ENCODE results near the gene NUDT1. TPM values are rescaled to one million over a fixed set of nuclear protein-coding genes. Genes with fewer than 3 reads are reported as not detected.
A peak's percentile ranks its signal among the peaks of the same experiment; 100 is the strongest.

The NUDT1 gene
- total RNA-seq, 5 donors from 2014 or later (not counting 1 experiment from before 2014, with no cell fraction given), result 12.0 to 29.7 (median 21.4) TPM

- no peaks in the 10 kb centered on the region for H3K9me3 ChIP-seq
- no peak for DNase-seq
Measured at GRCh38 chr7:2205036-2205780, 36.8 kb upstream of the NUDT1 start.

DNA sequence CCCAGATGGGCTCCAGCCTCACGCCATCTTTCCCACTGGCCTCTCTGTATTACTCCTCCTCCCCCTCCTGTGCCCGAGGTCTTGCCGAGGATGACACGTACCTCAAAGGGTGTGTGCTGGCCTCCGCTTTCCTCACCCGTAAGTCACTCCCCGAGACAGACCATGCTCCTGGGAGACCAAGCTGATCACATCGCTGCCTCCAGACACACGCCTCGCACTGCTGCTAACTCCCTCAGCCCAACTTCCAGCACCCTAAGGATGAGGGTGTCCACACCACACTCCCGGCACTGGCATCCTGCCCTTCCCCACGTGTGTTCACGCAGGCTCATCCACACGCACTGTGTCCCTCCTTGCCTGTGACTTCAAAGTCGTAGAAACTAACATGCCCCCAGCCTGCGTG, 33.3 kb upstream of the NUDT1 start:
- Mint-ChIP-seq H3K27ac (no peak overlapping the region), H3K4me3 (no peak overlapping the region)
- ATAC-seq (replicated peaks in 1 of 4), result no peak

More at GRCh38 chr7:2205036-2205780, 36.8 kb upstream of the NUDT1 start:
- Mint-ChIP-seq H3K27me3 (no peaks in the 10 kb centered on the region), H3K4me3 (no peak overlapping the region), H3K4me1 (no peaks in the 10 kb centered on the region), H3K36me3 (peaks cover 35% of the 10 kb centered on the region), H3K27ac (no peak overlapping the region), H3K9me3 (no peaks in the 10 kb centered on the region)
- ATAC-seq (replicated peaks in 1 of 4), result no peak
- Histone ChIP-seq H3K27ac (ENCODE audit: low read length) (no peak overlapping the region), H3K27me3 (replicated peaks in 1 of 2; ENCODE audit: control insufficient read depth in 2 of 2, extremely low read depth in 1 of 2, insufficient read depth in 2 of 2, low read length in 1 of 2) (no peaks in the 10 kb centered on the region), H3K4me1 (ENCODE audit: control insufficient read depth in 1 of 2, extremely low read depth in 1 of 2, insufficient read depth in 2 of 2, low read length in 2 of 2) (no peaks in the 10 kb centered on the region), H3K36me3 (ENCODE audit: control insufficient read depth in 2 of 2, extremely low read depth in 1 of 2, insufficient read depth in 1 of 2, low read length in 1 of 2) (peaks cover 8 to 28% of the 10 kb centered on the region in 2 donors), H3K4me3 (ENCODE audit: control insufficient read depth in 1 of 2, extremely low read depth in 1 of 2, low read length in 1 of 2) (no peak overlapping the region)
- WGBS (ENCODE audit: insufficient coverage), result 96% methylated on average over 15 of the region's 16 CpGs
- ChIA-PET POLR2A (no interaction called here), CTCF (no interaction called here)

GRCh38 chr7:2209146-2209960, 32.7 kb upstream of the NUDT1 start:
- Mint-ChIP-seq H3K9me3 (no peaks in the 10 kb centered on the region), H3K4me3 (no peak overlapping the region), H3K27ac (no peak overlapping the region), H3K4me1 (peaks cover 0 to 2% (median 0%) of the 10 kb centered on the region in 3 donors), H3K36me3 (peaks cover 53% of the 10 kb centered on the region), H3K27me3 (no peaks in the 10 kb centered on the region)
- Histone ChIP-seq H3K27me3 (replicated peaks in 1 of 2; ENCODE audit: control insufficient read depth in 2 of 2, extremely low read depth in 1 of 2, insufficient read depth in 2 of 2, low read length in 1 of 2) (no peaks in the 10 kb centered on the region), H3K27ac (ENCODE audit: low read length) (no peak overlapping the region), H3K4me1 (ENCODE audit: control insufficient read depth in 1 of 2, extremely low read depth in 1 of 2, insufficient read depth in 2 of 2, low read length in 2 of 2) (peaks cover 0 to 1% of the 10 kb centered on the region in 2 experiments), H3K9me3 (no peaks in the 10 kb centered on the region), H3K36me3 (ENCODE audit: control insufficient read depth in 2 of 2, extremely low read depth in 1 of 2, insufficient read depth in 1 of 2, low read length in 1 of 2) (peaks cover 18 to 42% of the 10 kb centered on the region in 2 donors), H3K4me3 (ENCODE audit: control insufficient read depth in 1 of 2, extremely low read depth in 1 of 2, low read length in 1 of 2) (no peak overlapping the region)
- DNase-seq (peak in 28 of 35 experiments; percentile 5 to 60 (median 29)), ATAC-seq (replicated peaks in 1 of 4) (peak; percentile 45 to 65 (median 55))
- ChIA-PET POLR2A (no interaction called here), CTCF (no interaction called here)
- 77% methylated on average over 20 of the region's 21 CpGs for WGBS (ENCODE audit: insufficient coverage)

More for the DNA sequence above, 33.3 kb upstream of the NUDT1 start:
- POLR2A ChIA-PET, result no interaction called here
- no peak overlapping the region for H3K27ac ChIP-seq (ENCODE audit: low read length)
- peaks cover 47% of the 10 kb centered on the region for H3K36me3 Mint-ChIP-seq
- CTCF ChIA-PET, result no interaction called here
- no peaks in the 10 kb centered on the region for H3K27me3 ChIP-seq (replicated peaks in 1 of 2; ENCODE audit: control insufficient read depth in 2 of 2, extremely low read depth in 1 of 2, insufficient read depth in 2 of 2, low read length in 1 of 2)
- no peaks in the 10 kb centered on the region for H3K27me3 Mint-ChIP-seq
- H3K4me3 ChIP-seq (ENCODE audit: control insufficient read depth in 1 of 2, extremely low read depth in 1 of 2, low read length in 1 of 2), result no peak overlapping the region
- no peak for DNase-seq
- no peaks in the 10 kb centered on the region for H3K4me1 Mint-ChIP-seq
- no peaks in the 10 kb centered on the region for H3K9me3 ChIP-seq
- H3K36me3 ChIP-seq (ENCODE audit: control insufficient read depth in 2 of 2, extremely low read depth in 1 of 2, insufficient read depth in 1 of 2, low read length in 1 of 2), result peaks cover 17 to 42% of the 10 kb centered on the region in 2 donors
- no peaks in the 10 kb centered on the region for H3K4me1 ChIP-seq (ENCODE audit: control insufficient read depth in 1 of 2, extremely low read depth in 1 of 2, insufficient read depth in 2 of 2, low read length in 2 of 2)
- 96% methylated on average over 16 of the region's 16 CpGs for WGBS (ENCODE audit: insufficient coverage)
- no peaks in the 10 kb centered on the region for H3K9me3 Mint-ChIP-seq

DNA sequence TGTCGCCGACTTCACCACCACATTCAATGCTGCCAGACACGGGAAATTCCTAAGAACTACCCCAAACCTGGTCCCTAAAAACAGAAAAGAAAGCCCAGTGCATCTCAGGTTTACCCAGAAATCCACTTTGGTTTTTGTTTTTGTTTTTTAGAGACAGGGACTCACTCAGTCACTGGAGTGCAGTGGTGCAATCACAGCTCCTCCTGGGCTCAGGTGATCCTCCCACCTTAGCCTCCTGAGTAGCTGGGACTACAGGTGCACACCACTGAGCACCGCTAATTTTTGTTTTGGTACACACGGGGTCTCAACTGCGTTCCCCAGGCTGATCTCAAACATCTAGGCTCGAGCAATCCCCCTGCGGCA, 32.1 kb upstream of the NUDT1 start:
- H3K36me3 Mint-ChIP-seq, result peaks cover 55% of the 10 kb centered on the region
- H3K4me1 ChIP-seq (ENCODE audit: control insufficient read depth in 1 of 2, extremely low read depth in 1 of 2, insufficient read depth in 2 of 2, low read length in 2 of 2), result peaks cover 0 to 7% of the 10 kb centered on the region in 2 experiments
- no peaks in the 10 kb centered on the region for H3K27me3 ChIP-seq (replicated peaks in 1 of 2; ENCODE audit: control insufficient read depth in 2 of 2, extremely low read depth in 1 of 2, insufficient read depth in 2 of 2, low read length in 1 of 2)
- no peaks in the 10 kb centered on the region for H3K27me3 Mint-ChIP-seq
- H3K4me3 Mint-ChIP-seq, result no peak overlapping the region
- ATAC-seq (replicated peaks in 1 of 4) (no peak), DNase-seq (no peak)
- no peaks in the 10 kb centered on the region for H3K9me3 Mint-ChIP-seq
- ChIA-PET CTCF (no interaction called here), POLR2A (no interaction called here)
- H3K4me1 Mint-ChIP-seq, result peaks cover 0 to 6% (median 0%) of the 10 kb centered on the region in 3 donors
- 80% methylated on average over 8 of the region's 8 CpGs for WGBS (ENCODE audit: insufficient coverage)
- H3K27ac Mint-ChIP-seq, result no peak overlapping the region
- no peak overlapping the region for H3K4me3 ChIP-seq (ENCODE audit: control insufficient read depth in 1 of 2, extremely low read depth in 1 of 2, low read length in 1 of 2)
- no peak overlapping the region for H3K27ac ChIP-seq (ENCODE audit: low read length)
- no peaks in the 10 kb centered on the region for H3K9me3 ChIP-seq
- peaks cover 22 to 46% of the 10 kb centered on the region in 2 donors for H3K36me3 ChIP-seq (ENCODE audit: control insufficient read depth in 2 of 2, extremely low read depth in 1 of 2, insufficient read depth in 1 of 2, low read length in 1 of 2)

GRCh38 chr7:2210551-2211258, 31.3 kb upstream of the NUDT1 start:
- no peak overlapping the region for H3K4me3 Mint-ChIP-seq
- H3K27ac Mint-ChIP-seq, result no peak overlapping the region
- peaks cover 0 to 10% (median 3%) of the 10 kb centered on the region in 3 donors for H3K4me1 Mint-ChIP-seq
- H3K9me3 ChIP-seq, result no peaks in the 10 kb centered on the region
- no peak for DNase-seq
- peaks cover 0 to 8% of the 10 kb centered on the region in 2 experiments for H3K4me1 ChIP-seq (ENCODE audit: control insufficient read depth in 1 of 2, extremely low read depth in 1 of 2, insufficient read depth in 2 of 2, low read length in 2 of 2)
- no peak overlapping the region for H3K27ac ChIP-seq (ENCODE audit: low read length)
- H3K27me3 ChIP-seq (replicated peaks in 1 of 2; ENCODE audit: control insufficient read depth in 2 of 2, extremely low read depth in 1 of 2, insufficient read depth in 2 of 2, low read length in 1 of 2), result no peaks in the 10 kb centered on the region
- 96% methylated on average over 22 of the region's 30 CpGs for WGBS (ENCODE audit: insufficient coverage)
- H3K36me3 ChIP-seq (ENCODE audit: control insufficient read depth in 2 of 2, extremely low read depth in 1 of 2, insufficient read depth in 1 of 2, low read length in 1 of 2), result peaks cover 16 to 48% of the 10 kb centered on the region in 2 donors
- H3K27me3 Mint-ChIP-seq, result no peaks in the 10 kb centered on the region
- H3K9me3 Mint-ChIP-seq, result no peaks in the 10 kb centered on the region
- ChIA-PET POLR2A (no interaction called here), CTCF (no interaction called here)
- peaks cover 61% of the 10 kb centered on the region for H3K36me3 Mint-ChIP-seq
- no peak overlapping the region for H3K4me3 ChIP-seq (ENCODE audit: control insufficient read depth in 1 of 2, extremely low read depth in 1 of 2, low read length in 1 of 2)
- no peak for ATAC-seq (replicated peaks in 1 of 4)

DNA sequence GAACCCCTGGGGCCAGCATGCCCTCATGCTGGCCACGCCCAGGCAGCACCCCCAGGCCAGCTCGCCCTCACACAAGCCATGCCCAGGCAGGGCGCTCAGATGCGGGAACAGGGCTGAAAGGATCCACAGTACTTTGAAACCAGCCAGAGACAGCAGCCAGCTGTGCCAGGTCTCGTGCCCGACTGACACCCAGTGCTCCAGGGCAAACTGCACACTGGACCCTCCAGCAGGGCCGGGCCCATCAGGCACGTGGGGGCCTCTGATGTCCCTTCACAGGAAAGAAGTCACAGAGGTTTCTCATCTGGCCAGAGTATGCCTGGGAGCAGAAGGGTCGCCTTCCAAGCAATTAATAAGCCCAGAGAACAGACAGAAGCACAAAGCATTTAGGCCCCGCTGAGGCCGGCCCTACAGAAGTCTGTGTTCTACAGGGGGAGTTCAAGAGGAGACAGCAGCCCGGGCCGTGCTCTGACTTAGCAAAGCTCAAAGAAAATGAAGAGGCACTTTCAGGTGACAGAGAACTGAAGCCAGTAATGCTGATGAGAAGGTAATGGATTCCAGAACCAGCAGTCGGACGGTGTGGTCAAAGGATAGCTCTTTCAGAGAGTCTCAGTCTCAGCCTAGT, 30.7 kb upstream of the NUDT1 start:
- 95% methylated on average over 14 of the region's 15 CpGs for WGBS (ENCODE audit: insufficient coverage)
- Histone ChIP-seq H3K4me3 (ENCODE audit: control insufficient read depth in 1 of 2, extremely low read depth in 1 of 2, low read length in 1 of 2) (no peak overlapping the region), H3K27me3 (replicated peaks in 1 of 2; ENCODE audit: control insufficient read depth in 2 of 2, extremely low read depth in 1 of 2, insufficient read depth in 2 of 2, low read length in 1 of 2) (no peaks in the 10 kb centered on the region), H3K4me1 (ENCODE audit: control insufficient read depth in 1 of 2, extremely low read depth in 1 of 2, insufficient read depth in 2 of 2, low read length in 2 of 2) (peaks cover 0 to 8% of the 10 kb centered on the region in 2 experiments), H3K9me3 (no peaks in the 10 kb centered on the region), H3K27ac (ENCODE audit: low read length) (no peak overlapping the region), H3K36me3 (ENCODE audit: control insufficient read depth in 2 of 2, extremely low read depth in 1 of 2, insufficient read depth in 1 of 2, low read length in 1 of 2) (peaks cover 16 to 53% of the 10 kb centered on the region in 2 donors)
- ATAC-seq (replicated peaks in 1 of 4) (no peak), DNase-seq (no peak)
- Mint-ChIP-seq H3K4me1 (peaks cover 0 to 12% (median 7%) of the 10 kb centered on the region in 3 donors), H3K27ac (no peak overlapping the region), H3K36me3 (peaks cover 64% of the 10 kb centered on the region), H3K4me3 (no peak overlapping the region), H3K27me3 (no peaks in the 10 kb centered on the region), H3K9me3 (no peaks in the 10 kb centered on the region)
- CTCF ChIA-PET, result no interaction called here
- POLR2A ChIA-PET, result no interaction called here
